GM21515 (cell line): ENCODE measurements around the gene AP1S2.
A peak's percentile ranks its signal among the peaks of the same experiment; 100 is the strongest.
"Not testable (repeated sequence)": the region's sequence is repeated elsewhere in the genome, so short reads cannot be mapped to it uniquely, and the experiment has no call there.

ENCODE experiments used
- ATAC-seq: cut with Tn5 transposase; IDR thresholded peaks from one replicate; pipeline ENCODE4 v1.9.1; 2021; ENCODE audit not compliant: unreplicated experiment

The AP1S2 gene

GRCh38 chrX:15854712-15855567 lies at the start of gene AP1S2:
TSS of gene AP1S2 (minus strand) at chrX:15854813. CDS start at chrX:15852524, 2,289 bp downstream.
- ATAC-seq, result peak; percentile 91

GRCh38 chrX:15903186-15903681 lies 48.6 kb upstream of the AP1S2 start:
- peak; percentile 96 for ATAC-seq

GRCh38 chrX:15895334-15895733 lies 40.7 kb upstream of the AP1S2 start:
- no peak for ATAC-seq

DNA sequence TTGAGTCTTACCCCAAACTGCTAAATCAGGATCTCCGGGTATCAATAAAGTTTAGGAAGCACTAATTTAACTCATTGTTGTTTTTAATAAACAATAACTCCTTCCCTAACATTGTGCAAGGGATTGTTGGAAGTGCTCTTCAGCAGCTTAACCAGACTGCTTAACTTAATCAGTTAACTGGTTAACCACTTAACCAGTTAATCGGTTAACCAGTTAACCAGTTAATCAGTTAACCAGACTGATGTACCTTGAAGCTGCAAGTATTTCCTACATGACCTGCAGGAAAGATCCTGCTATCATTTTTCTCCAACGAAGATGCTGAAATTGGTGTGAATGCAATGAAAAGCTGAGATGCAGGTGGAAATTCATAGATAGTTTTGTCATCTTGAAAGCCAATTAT lies 40.1 kb upstream of the AP1S2 start:
- ATAC-seq, result no peak

DNA sequence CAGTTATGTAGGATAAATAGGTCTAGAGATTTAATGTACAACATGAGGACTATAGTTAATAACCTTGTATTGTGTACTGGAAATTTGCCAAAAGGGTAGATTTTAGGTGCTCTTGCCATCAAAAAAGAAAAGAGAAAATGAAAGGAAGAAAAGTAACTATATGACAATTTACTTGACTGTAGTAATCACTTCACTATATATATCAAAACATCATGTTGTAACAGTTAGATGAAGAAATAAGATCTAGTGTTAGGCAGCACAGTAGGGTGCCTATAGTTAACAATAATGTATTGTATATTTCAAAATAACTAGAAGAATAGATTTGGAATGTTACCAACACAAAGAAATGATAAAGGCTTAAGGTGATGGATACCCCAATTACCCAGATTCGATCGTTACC lies 35.9 kb upstream of the AP1S2 start:
- ATAC-seq, result no peak

- ATAC-seq, result no peak
These were observed 33.4 kb upstream of the AP1S2 start for GRCh38 chrX:15888062-15888461.

GRCh38 chrX:15883540-15883863 lies 28.9 kb upstream of the AP1S2 start:
- ATAC-seq, result no peak

DNA sequence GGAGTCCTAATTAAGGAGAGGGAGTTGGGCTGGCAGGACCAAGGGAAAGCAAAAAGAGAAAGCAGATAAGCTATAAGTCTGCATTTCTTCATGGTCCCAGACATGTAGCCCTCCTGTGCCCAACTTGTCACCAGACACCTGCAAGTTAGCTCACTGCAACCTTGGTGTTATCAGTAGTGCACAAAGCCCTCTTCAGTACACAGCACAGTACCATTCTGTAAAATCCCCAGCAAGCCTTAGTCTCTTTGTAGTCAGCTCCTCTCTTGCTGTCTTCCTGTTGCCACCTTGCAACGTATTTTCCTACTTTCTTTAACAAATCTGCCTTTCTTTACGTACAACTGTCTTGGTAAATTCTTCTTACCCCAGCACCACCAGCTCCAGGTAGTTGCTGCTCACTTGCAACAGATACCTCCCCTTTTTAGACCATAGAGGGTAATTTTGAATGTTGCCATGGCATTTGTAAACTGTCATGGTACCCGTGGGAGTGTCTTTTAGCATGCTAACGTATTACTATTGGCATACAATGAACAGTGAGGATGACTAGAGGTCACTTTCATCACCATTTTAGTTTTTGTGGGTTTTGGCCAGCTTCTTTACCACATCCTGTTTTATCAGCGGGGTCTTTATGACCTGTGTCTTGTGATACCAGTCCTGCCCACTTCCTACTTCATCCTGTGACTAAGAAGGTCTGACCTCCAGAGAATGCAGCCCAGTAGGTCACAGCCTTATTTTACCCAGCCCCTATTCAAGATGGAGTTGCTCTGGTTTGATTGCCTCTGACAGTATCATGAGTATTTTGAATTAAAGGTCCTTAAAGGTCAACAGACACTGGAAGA lies 28.3 kb upstream of the AP1S2 start:
- ATAC-seq, result peak; percentile 70

GRCh38 chrX:15881381-15881897 lies 26.8 kb upstream of the AP1S2 start:
- no peak for ATAC-seq

GRCh38 chrX:15877914-15878313 lies 23.3 kb upstream of the AP1S2 start:
- ATAC-seq, result not testable (repeated sequence)

- no peak for ATAC-seq
These were observed 22.8 kb upstream of the AP1S2 start for GRCh38 chrX:15877380-15877779.

- no peak for ATAC-seq
These were observed 20.1 kb upstream of the AP1S2 start for GRCh38 chrX:15874672-15875071.

DNA sequence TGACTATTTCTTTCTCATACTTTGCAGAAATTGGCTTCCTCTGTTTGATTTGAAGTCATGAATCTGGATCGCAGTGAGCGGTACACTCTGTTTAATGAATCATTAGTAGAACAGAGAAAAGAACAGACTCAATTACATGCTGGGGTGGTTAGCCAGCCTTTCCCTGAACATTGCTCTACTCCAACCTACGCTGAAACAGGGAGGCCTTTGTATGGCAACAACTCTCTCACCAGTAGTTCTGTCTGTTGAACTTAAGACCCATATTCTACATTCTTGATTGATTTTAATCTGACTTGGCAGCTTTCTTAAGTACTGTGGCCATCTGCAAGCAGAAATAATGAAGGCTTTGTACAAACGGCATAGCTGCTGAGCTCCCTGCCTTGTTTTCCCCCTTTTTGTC lies 19.0 kb upstream of the AP1S2 start:
- no peak for ATAC-seq

GRCh38 chrX:15870310-15870709 lies 15.7 kb upstream of the AP1S2 start:
- no peak for ATAC-seq

DNA sequence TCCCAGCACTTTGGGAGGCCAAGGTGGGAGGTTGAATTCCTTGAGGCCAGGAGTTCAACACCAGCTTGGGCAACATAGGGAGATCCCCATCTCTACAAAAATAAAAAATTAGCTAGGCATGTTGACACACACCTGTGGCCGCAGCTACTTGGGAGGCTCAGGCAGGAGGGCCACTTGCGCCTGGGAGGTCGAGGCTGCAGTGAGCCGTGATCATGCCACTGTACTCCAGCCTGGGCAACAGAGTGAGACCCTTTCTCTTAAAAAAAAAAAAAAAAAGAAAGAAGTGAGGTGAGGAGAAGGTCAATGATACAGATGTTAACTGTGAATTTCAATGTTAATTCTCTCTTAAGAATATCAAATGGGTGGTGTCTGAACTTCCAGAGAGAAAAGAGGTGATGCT lies 15.1 kb upstream of the AP1S2 start:
- ATAC-seq, result no peak

GRCh38 chrX:15866147-15866546 lies 11.5 kb upstream of the AP1S2 start:
- no peak for ATAC-seq

DNA sequence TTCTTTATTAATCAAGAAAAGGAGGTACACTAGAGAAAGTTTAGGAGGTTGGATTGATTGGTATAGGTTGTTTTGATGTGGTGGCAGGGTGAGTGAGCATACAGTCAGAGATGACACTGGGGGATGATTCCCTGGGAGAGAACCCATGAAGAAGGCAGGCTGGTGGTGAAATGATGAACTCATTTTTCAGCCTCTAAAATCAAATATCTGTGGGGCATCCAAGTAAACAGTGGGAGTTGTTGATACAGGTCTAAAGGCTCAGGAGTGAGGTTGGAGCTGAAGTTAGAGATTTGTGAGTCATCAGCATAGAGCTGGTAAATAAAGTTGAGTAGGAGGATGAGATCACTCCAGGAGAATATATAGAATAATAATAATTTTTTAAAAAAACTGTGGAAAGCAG lies 10.0 kb upstream of the AP1S2 start:
- ATAC-seq, result no peak

- no peak for ATAC-seq
These were observed 9.4 kb upstream of the AP1S2 start for GRCh38 chrX:15864023-15864422.

DNA sequence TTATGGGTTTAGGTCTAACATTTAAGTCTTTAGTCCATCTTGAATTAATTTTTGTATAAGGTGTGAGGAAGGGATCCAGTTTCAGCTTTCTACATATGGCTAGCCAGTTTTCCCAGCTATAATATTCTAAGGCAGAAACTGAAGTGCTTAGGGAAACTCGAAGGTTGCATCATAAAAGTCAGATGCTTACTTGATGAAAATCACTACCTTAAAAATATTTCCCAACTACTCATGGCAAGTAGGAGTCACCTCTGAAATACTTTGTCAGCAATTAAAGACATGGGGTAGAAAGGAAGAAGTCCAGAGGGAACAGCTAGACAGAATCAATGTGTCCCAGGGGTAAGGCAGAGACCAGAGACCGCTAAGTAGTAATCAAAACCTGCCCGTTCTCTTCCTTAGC lies 6.3 kb upstream of the AP1S2 start:
- ATAC-seq, result no peak

DNA sequence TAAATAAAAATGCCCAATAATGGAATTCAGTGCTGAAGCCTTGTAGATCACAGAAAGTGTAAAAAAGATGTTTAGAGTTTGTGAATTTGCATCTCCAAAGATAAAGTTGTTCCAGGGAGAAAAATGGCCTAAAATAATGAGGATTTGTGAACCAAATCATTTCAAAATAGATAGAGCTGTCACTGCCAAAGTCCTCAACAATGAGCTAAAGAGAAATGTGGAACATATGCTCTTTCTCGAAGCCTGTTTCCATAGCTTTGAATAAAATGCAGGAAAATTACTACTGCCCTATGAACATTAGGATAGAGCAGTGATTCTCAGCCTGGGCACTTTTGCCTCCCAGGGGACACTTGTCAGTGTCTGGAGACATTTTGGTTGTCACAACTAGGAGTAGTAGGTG lies 3.4 kb upstream of the AP1S2 start:
- no peak for ATAC-seq

DNA sequence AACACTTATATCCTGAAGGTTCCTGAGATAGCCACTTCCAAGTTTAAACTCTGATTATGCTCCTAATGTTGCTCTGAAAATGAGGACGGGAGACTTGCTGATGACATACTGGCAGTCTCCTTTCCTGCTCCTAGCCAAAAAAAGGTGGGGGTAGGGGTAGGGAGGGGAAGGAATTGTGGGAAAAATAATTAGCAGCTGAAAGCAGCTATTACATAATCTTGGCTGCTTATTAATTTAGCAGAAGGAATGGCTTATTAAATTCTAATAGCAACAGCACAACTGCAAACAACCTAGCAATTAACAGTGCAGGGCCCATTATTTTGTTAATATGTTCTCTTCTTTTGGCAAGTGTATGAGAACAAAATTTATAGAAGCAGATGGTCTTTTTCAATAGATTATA lies 2.0 kb upstream of the AP1S2 start:
- ATAC-seq, result no peak

GRCh38 chrX:15856222-15856587 lies 1.6 kb upstream of the AP1S2 start:
- ATAC-seq, result no peak
